Suprapubic skin (tissue), 4 donors: Measurements from ENCODE around the gene ALG12.

Source experiments
- CTCF ChIP-seq, 2 donors: fragments of 200-600 bp in 1 of 2; fragments of 450-650 bp in 1 of 2; sonication (generic) in 1 of 2; IDR thresholded peaks; one replicate each; pipeline ENCODE4 v1.5.1; 2016 to 2019; ENCODE audit warnings: antibody characterized with exemption in 2 of 2, mild to moderate bottlenecking in 1 of 2, moderate library complexity in 1 of 2
- EP300 ChIP-seq: sonication (generic); formaldehyde crosslinking; IDR thresholded peaks from one replicate; pipeline ENCODE4 v1.6.1; 2017; ENCODE audit warnings: antibody characterized with exemption
- POLR2A ChIP-seq, 2 donors: fragments of 450-650 bp; IDR thresholded peaks; one replicate each; pipeline ENCODE4 v1.6.1; 2017; ENCODE audit warnings: antibody characterized with exemption in 2 of 2, mild to moderate bottlenecking in 2 of 2, moderate library complexity in 2 of 2
- POLR2AphosphoS5 ChIP-seq, 3 donors: sonication (generic); formaldehyde crosslinking; IDR thresholded peaks; one replicate each; pipeline ENCODE4 v1.6.1; 2017; ENCODE audit warnings: antibody characterized with exemption in 3 of 3

- no peak for TF ChIP-seq CTCF (IDR thresholded peaks at IDR 0.05)
- no peak for TF ChIP-seq POLR2A (IDR thresholded peaks at IDR 0.05)
- no peak for TF ChIP-seq EP300
- no peak for TF ChIP-seq POLR2AphosphoS5 (IDR thresholded peaks at IDR 0.05)
Measured at GRCh38 chr22:49953027-49953679, 34.9 kb upstream of the ALG12 start.
